Calu3 (cell line): ENCODE data around the gene FMNL1. TPM values are rescaled to one million over a fixed set of nuclear protein-coding genes. Genes with fewer than 3 reads are reported as not detected.

Source experiments
- BruUV-seq: library from RNA; stranded (reverse); fragments of 400-500 nt; replicated peaks from 2 replicates; lab custom pipeline; 2021; lab: Mats Ljungman, UMichigan
- CTCF ChIA-PET: fragments of 300-600 bp; sonication (Branson Sonifier 250); formaldehyde crosslinking; loops from one replicate; lab custom pipeline; 2022; ENCODE audit warnings: antibody characterized with exemption; lab: Charles Lee
- DNase-seq: peaks from one replicate; pipeline ENCODE4 v3.0.0; 2022
- H3K27ac Mint-ChIP-seq: one replicate; pipeline ENCODE4 v1.8.0; 2022; ENCODE audit warnings: mixed read lengths; ENCODE audit not compliant: unreplicated experiment
- H3K27me3 Mint-ChIP-seq: one replicate; pipeline ENCODE4 v1.8.0; 2022; ENCODE audit warnings: mixed read lengths; ENCODE audit not compliant: unreplicated experiment
- H3K36me3 Mint-ChIP-seq: one replicate; pipeline ENCODE4 v1.8.0; 2022; ENCODE audit warnings: mild to moderate bottlenecking, moderate library complexity, mixed read lengths; ENCODE audit not compliant: insufficient read depth, unreplicated experiment
- H3K4me1 Mint-ChIP-seq: one replicate; pipeline ENCODE4 v1.8.0; 2022; ENCODE audit warnings: mild to moderate bottlenecking, low read depth, mixed read lengths; ENCODE audit not compliant: unreplicated experiment
- H3K4me3 Mint-ChIP-seq: one replicate; pipeline ENCODE4 v1.8.0; 2022; ENCODE audit warnings: mild to moderate bottlenecking, low read depth, moderate library complexity, mixed read lengths; ENCODE audit not compliant: unreplicated experiment
- H3K9me3 Mint-ChIP-seq: one replicate; pipeline ENCODE4 v1.8.0; 2022; ENCODE audit warnings: low read depth, mixed read lengths; ENCODE audit not compliant: unreplicated experiment
- intact Hi-C: fragments of 100-400 bp; cut with micrococcal nuclease; formaldehyde crosslinking; loops from one replicate; pipeline ENCODE4 v1.10.0; 2022; ENCODE audit not compliant: unreplicated experiment
- total RNA-seq: library from RNA; stranded (reverse); gene quantifications from 2 replicates; pipeline ENCODE4 v1.2.3, GENCODE V29; 2022
- TF ChIP-seq, protein P1 (sequence below): fragments of 200-600 bp; IDR thresholded peaks from one replicate; pipeline ENCODE4 v1.8.0; 2022; ENCODE audit warnings: antibody characterized with exemption; ENCODE audit not compliant: unreplicated experiment

Gene FMNL1
- total RNA-seq, 1 experiment from 2014 or later = 9.6 TPM

DNA sequence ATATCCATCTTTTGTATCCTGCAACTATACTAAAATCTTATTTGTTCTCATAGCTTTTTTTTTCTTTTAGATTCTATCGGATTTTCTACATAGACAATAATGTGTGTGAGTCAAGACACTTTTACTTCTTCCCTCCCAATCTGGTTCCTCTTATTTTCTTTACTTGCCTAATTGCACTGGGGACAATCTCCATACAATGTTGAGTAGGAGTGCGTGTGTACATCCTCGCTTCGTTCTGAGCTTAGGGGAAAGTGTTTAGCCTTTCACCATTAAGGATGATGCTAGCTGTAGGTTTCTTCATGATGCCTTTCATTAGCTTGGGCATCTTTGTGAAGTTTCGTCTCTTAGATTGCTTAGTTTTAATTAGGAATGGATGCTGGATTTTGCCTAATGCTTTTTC is 37.3 kb downstream of the FMNL1 start:
- Mint-ChIP-seq H3K4me3 (no peak overlapping the region), H3K4me1 (peaks cover 7% of the 10 kb centered on the region), H3K27ac (no peak overlapping the region), H3K27me3 (no peaks in the 10 kb centered on the region), H3K36me3 (peaks cover 29% of the 10 kb centered on the region), H3K9me3 (no peaks in the 10 kb centered on the region)
- TF ChIP-seq, protein P1, sequence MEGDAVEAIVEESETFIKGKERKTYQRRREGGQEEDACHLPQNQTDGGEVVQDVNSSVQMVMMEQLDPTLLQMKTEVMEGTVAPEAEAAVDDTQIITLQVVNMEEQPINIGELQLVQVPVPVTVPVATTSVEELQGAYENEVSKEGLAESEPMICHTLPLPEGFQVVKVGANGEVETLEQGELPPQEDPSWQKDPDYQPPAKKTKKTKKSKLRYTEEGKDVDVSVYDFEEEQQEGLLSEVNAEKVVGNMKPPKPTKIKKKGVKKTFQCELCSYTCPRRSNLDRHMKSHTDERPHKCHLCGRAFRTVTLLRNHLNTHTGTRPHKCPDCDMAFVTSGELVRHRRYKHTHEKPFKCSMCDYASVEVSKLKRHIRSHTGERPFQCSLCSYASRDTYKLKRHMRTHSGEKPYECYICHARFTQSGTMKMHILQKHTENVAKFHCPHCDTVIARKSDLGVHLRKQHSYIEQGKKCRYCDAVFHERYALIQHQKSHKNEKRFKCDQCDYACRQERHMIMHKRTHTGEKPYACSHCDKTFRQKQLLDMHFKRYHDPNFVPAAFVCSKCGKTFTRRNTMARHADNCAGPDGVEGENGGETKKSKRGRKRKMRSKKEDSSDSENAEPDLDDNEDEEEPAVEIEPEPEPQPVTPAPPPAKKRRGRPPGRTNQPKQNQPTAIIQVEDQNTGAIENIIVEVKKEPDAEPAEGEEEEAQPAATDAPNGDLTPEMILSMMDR = no peak
- intact Hi-C loops = no loop called here
- BruUV-seq = no TSS peak
- no peak for DNase-seq
- CTCF ChIA-PET = no interaction called here

DNA sequence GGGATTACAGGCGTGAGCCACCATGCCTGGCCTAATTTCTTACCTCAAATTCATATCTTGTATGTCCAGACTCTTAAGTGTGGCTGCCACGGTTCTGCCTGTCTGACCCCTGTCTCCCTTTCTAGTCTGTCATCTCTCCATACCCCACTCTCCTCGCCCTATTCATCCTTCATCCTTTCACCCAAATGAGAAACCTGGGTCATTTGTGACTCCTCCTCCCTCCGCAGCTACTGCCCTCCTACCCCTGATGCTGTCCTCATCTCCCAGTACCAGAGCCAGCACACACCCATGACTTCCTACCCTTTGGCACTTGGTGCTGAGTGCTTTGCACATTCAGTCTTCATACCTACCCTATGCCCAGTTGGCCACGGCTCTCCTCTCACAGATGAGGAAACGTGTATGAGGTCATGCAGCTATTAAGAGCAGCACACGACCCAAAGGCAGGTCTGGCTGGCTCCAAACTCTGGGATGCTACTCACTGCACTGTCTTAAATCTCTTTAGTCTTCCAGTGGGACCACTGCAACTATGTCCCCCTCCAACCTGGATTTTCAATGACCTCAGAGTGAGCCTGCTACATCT is 38.6 kb downstream of the FMNL1 start:
- no peaks in the 10 kb centered on the region for H3K9me3 Mint-ChIP-seq
- BruUV-seq = no TSS peak
- peaks cover 7% of the 10 kb centered on the region for H3K4me1 Mint-ChIP-seq
- no peak for DNase-seq
- H3K27me3 Mint-ChIP-seq = no peaks in the 10 kb centered on the region
- intact Hi-C loops = no loop called here
- peaks cover 35% of the 10 kb centered on the region for H3K36me3 Mint-ChIP-seq
- TF ChIP-seq, protein P1 = no peak
- no peak overlapping the region for H3K27ac Mint-ChIP-seq
- H3K4me3 Mint-ChIP-seq = no peak overlapping the region
- CTCF ChIA-PET = interaction anchor here (0.6 kb wide), 1 partner anchor 481 kb away, joined by 3 read pairs; no protein-coding TSS in a partner anchor

DNA sequence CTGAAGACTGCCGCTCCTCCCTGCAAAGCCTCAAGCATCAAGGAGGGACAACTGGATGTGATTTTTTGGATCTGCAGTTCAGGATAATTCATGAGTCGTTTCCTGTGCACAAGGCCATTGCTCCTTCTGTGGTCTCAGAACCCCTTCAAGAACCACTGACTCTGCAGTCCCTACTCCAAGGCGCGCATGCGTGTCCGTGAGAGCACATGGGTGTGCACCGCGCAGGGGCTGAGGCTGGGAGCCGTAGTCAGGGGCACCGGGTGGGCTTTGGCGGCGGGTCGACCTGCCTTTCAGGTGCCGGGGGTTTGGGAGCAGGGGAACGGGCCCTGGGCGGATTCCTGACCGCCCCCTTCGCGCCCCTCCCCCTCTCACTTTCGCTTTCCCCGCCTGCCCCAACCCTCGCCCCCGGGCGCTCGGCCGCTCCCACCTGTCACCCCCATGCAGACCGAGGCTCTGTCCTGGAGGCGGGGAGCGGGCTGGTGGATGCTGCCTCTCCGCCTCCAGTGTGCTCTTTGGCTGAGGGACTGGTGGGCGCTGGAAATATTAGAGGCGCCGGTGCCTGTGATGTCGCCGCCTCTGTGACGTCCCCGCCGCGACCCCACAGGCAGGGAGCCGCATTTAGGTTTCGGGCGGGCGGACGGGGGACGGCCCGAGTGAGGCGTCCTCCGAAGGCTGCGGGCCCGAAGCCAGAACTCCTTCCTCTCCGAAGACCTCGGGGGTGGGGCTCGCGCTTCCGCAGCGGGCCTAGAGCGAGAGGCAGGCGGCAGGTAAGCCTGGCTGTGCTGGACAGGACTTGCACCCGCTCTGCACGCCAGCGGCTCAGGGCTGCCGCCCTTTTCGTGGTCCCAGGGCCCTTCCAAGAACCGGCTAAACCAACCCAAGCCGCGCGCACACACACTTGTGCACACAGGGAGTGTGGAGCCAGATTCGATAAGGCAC is 40.2 kb downstream of the FMNL1 start, which contains the start of gene SPATA32:
SPATA32 (minus strand) TSS at position 518 of the 939 bp plus-strand sequence; CDS start at position 440, 78 bp downstream.
- intact Hi-C loops = no loop called here
- peaks cover 34% of the 10 kb centered on the region for H3K36me3 Mint-ChIP-seq
- H3K27me3 Mint-ChIP-seq = no peaks in the 10 kb centered on the region
- no peak within 1 kb of the TSS for H3K4me3 Mint-ChIP-seq
- peaks cover 14% of the 10 kb centered on the region for H3K4me1 Mint-ChIP-seq
- DNase-seq = no peak
- TF ChIP-seq, protein P1 = no peak
- no peak within 1 kb of the TSS for H3K27ac Mint-ChIP-seq
- CTCF ChIA-PET = interaction anchor here (0.6 kb wide), 1 partner anchor 49 kb away, joined by 5 read pairs; no protein-coding TSS in a partner anchor
- BruUV-seq = no TSS peak
- no peaks in the 10 kb centered on the region for H3K9me3 Mint-ChIP-seq

DNA sequence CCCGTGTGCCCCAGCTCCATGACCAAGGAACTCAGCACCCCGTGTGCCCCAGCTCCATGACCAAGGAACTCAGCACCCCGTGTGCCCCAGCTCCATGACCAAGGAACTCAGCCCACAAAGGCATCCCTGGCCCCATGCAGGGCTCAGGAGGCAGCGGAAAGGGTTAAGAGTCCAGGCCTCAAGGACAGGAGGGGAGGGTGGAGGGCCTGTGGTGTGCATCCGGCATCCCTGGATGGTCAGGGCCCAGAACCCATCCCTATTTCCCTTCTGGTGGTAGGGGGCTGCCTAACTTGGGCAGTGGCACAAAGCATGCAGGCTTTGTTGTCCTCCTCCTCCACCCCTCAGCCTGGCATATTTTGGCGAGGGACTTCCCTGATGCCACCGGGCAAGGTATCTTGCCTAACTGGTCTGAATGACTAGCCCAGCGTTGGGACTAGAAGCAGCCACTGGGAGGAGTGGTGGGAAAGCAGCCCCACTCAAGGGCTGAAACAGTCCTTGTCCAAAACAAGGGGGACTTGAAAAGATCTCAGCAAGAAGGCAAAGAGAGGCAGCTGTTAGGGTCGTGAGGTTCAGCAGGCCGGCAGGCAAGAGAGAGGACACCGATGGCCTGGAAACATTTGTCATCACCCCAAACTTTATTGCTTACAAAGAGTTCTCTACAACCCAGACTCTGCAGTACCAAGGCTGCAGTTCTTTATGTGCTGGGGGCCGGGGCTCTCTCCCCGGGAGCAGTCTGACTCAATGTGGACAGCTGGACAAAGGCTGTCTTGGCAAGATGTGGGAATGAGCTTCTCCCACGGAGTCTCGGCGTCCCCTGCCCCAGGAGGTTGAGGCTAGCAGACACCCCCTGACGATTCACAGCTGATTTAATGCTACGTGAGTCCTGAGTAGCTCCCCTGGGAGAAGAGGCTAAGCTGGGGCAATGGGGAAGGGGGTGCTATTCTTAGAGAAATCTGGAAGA is 41.1 kb downstream of the FMNL1 start:
- H3K4me3 Mint-ChIP-seq = no peak overlapping the region

More for the DNA sequence above, 41.1 kb downstream of the FMNL1 start:
- BruUV-seq = no TSS peak
- CTCF ChIA-PET = no interaction called here
- Mint-ChIP-seq H3K27me3 (no peaks in the 10 kb centered on the region), H3K9me3 (no peaks in the 10 kb centered on the region), H3K27ac (no peak overlapping the region), H3K36me3 (peaks cover 42% of the 10 kb centered on the region), H3K4me1 (peaks cover 6% of the 10 kb centered on the region)
- intact Hi-C loops = no loop called here
- DNase-seq = no peak
- TF ChIP-seq, protein P1 = no peak
